HG02571 (cell line): Measurements from ENCODE around the gene WFDC1.

Source experiments
- ATAC-seq: cut with Tn5 transposase; IDR thresholded peaks from one replicate; pipeline ENCODE4 v1.9.1; 2021; ENCODE audit warnings: mild to moderate bottlenecking, moderate library complexity; ENCODE audit not compliant: unreplicated experiment

WFDC1 gene

GRCh38 chr16:84271866-84272265, 22.8 kb upstream of the WFDC1 start:
- ATAC-seq, result no peak

GRCh38 chr16:84272740-84273320, 21.8 kb upstream of the WFDC1 start:
- ATAC-seq, result no peak

GRCh38 chr16:84274515-84274914, 20.2 kb upstream of the WFDC1 start:
- no peak for ATAC-seq

GRCh38 chr16:84275585-84276151, 19.0 kb upstream of the WFDC1 start:
- ATAC-seq, result no peak

GRCh38 chr16:84277244-84277823, 17.3 kb upstream of the WFDC1 start:
- no peak for ATAC-seq

GRCh38 chr16:84278333-84278732, 16.3 kb upstream of the WFDC1 start:
- no peak for ATAC-seq

GRCh38 chr16:84278968-84279367, 15.7 kb upstream of the WFDC1 start:
- ATAC-seq, result no peak

- ATAC-seq, result no peak
Measured at GRCh38 chr16:84279881-84280280, 14.8 kb upstream of the WFDC1 start.

- ATAC-seq, result no peak
Measured at GRCh38 chr16:84281074-84281473, 13.6 kb upstream of the WFDC1 start.

- ATAC-seq, result no peak
Measured at GRCh38 chr16:84282533-84282932, 12.1 kb upstream of the WFDC1 start.

GRCh38 chr16:84283314-84284153, 11.1 kb upstream of the WFDC1 start:
- no peak for ATAC-seq

- ATAC-seq, result no peak
Measured at GRCh38 chr16:84284154-84284722, 10.4 kb upstream of the WFDC1 start.

- no peak for ATAC-seq
Measured at GRCh38 chr16:84286578-84287240, 8.0 kb upstream of the WFDC1 start.

GRCh38 chr16:84288902-84289301, 5.8 kb upstream of the WFDC1 start:
- no peak for ATAC-seq

GRCh38 chr16:84291226-84291625, 3.5 kb upstream of the WFDC1 start:
- ATAC-seq, result no peak

GRCh38 chr16:84292011-84292410, 2.7 kb upstream of the WFDC1 start:
- no peak for ATAC-seq

- no peak for ATAC-seq
Measured at GRCh38 chr16:84293406-84293805, 1.3 kb upstream of the WFDC1 start.

GRCh38 chr16:84294117-84294516, 561 bp upstream of the WFDC1 start:
- ATAC-seq, result no peak

- no peak for ATAC-seq
Measured at GRCh38 chr16:84295203-84295860, 654 bp downstream of the WFDC1 start.

- no peak for ATAC-seq
Measured at GRCh38 chr16:84298376-84298899, 3.8 kb downstream of the WFDC1 start.
